ENCODE results near the gene MKRN1.
"Not testable (repeated sequence)": the region's sequence is repeated elsewhere in the genome, so short reads cannot be mapped to it uniquely, and the experiment has no call there.

Gene MKRN1

DNA sequence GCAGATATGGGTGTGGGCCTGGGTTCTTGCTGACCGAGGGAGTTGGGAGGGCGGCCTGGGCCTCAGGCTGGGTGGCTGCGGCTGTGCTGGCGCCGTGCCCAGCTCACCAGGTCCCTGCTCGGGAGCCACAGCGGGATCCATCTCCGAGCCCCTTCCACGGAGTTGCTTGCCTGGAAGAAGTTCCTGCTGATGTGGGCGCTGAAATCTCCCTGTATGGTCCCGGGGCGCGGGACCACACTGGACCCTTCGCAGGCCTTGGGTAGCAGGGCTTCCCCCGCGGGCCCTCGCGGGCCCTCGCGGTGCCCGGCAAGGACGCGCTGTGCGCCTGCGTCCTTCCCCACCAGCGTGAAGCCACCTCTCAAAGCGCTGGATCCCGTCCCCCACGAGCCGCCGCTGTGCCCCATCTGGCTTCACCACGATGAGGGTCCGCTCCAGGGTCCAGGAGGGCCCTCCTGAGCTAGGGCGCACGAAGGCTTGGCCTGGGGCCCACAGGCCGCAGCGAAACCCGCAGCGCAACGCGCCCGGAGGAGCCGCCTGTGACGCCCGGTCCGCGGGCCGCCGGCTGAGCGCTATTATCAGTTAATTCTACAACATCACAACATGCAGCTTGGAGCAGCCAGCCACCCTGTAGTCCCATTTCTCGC lies 43.9 kb downstream of the MKRN1 start:
- ATAC-seq (no peak), DNase-seq (no peak)

DNA sequence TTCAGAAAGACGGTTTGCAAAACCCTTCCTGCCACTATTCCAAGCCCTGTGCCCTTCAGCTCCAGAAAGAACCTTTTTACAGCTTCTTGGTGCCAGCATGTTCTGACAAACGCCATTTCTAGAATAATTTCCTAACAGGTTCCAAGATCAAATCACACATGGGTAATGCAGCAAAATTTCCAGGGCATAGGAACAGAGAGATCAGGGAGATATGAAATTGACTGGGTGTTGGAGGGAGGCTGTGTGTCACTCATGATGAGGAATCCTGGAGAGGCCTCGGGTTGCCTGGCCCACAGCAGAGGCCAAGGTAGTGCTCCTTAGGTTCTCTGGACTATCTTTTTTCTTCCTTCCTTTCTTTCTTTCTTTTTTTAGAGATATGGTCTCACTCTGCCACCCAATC lies 45.9 kb downstream of the MKRN1 start:
- ATAC-seq (no peak), DNase-seq (no peak)

DNA sequence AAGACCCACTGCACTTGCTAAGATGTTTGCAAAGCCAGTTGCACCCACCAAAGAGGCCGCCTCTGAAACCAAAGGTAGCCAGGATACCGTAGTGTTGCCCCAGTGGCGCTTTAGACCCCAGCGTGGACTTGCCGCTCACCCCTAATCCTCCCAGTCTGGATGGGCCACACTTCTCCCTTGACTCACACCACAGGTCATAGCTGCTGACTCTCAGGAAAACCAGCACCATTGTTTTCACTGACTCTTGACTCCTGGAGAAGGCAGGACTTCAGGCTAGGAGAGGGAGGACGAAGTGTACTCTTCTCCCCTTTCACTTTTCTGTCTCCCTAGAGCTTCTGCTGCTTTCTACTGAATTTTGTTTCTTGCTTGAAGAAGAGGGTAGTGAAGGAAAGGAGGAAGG lies 53.2 kb downstream of the MKRN1 start:
- ATAC-seq (no peak), DNase-seq (no peak)

DNA sequence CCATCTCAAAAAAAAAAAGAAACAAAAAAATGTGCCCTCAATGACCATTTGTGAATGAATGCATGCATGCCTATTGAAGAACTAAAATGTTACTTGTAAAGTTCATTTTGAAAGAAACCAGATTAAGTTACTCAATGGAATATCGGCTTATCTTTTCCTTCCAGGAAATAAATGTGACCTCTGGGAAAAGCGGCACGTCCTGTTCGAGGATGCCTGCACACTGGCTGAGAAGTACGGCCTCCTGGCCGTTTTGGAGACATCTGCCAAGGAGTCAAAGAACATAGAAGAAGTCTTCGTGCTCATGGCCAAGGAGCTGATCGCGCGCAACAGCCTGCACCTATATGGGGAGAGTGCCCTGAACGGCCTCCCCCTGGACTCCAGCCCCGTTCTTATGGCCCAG lies 53.6 kb downstream of the MKRN1 start:
- DNase-seq (no peak), ATAC-seq (no peak)

DNA sequence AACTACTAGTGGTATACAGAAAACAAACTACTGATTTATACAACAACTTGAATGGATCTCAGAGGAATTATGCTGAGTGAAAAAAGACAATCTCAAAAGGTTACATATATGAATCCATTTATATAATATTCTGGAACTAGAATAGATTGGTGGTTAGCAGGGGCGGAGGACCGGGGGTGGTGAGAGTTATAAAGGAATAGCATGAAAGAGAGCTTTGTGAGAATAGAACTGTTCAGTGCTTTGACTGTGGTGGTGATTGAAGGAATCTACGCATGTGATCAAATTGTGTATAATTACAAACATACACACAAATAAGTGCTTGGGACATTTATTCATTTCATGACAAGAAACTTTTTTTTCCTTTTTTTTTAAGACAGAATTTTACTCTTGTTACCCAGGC lies 55.8 kb downstream of the MKRN1 start:
- no peak for DNase-seq
- no peak for ATAC-seq

DNA sequence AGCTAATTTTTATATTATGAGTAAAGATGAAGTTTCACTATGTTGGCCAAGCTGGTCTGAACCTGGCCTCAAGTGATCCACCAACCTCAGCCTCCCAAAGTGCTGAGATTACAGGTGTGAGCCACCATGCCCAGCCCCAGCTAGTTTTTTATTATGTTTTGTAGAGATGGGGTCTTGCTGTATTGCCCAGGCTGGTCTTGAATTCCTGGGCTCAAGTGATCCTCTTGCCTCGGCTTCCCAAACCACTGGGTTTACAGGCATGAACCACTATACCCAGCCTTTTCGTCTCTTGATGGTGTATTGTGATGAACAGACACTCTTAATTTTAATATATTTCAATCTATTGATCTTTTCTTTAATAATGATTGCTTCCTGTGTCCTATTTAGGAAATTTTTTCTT lies 57.8 kb downstream of the MKRN1 start:
- ATAC-seq (no peak), DNase-seq (no peak)

DNA sequence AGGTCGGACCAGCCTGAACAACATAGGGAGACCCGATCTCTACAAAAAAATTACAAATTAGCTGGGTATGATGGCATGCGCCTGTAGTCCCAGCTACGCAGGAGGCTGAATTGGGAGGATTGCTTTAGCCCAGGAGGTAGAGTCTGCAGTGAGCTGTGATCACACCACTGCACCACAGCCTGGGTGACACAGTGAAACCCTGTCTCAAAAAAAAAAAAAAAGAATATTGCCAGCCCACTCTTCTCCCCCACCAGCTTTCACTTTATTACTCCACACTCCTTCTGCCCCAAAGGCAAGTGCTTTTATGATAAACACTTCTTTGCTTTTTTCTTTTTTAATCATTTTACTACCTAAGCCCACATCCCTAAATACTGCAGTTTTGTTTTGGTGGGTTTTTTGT lies 60.7 kb downstream of the MKRN1 start:
- DNase-seq (no peak), ATAC-seq (no peak)

DNA sequence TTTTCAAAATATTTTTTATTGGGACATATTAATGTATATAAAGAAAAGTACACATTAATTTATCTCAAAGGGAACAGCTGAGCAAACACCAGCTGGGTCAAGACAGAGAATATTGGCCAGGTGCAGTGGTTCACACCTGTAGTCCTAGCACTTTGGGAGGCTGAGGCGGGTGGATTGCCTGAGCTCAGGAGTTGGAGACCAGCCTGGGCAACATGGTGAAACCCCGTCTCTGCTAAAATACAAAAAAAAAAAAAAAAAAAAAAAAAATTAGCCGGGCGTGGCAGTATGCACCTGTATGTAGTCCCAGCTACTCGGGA lies 61.2 kb downstream of the MKRN1 start:
- ATAC-seq, DNase-seq: not testable (repeated sequence)

DNA sequence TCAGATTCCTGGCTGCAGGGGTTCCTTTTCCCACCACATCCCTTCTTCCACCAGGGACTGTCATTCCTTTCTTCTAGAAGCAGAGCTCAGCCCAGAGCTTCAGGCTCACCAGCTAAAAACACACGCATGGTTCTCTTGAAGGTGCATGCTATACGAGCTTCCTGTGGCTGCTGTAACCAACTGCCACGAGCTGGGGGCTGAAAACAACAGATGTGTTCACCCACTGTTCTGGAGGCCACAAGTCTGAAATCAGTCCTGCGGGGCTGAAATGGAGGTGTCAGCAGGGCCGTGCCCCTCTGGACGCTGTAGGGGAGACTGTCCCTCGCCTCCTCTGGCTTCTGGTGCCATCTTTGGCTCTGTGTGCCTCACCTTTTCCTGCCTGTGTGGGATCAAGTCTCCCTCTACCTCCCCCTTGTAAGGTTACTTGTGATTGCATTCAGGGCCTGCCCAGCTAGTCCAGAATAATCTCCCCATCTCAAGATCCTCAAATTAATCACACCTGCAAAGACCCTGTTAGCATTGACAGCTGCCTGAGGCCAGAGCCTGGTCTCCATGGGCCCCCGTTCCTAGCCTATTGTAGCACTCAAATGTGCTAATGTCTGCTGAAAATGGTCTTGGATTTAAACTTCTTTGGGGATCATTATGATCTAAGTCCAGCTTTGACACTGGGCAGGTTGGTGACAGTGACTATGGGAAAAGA lies 61.7 kb downstream of the MKRN1 start:
- DNase-seq (no peak), ATAC-seq (no peak)

DNA sequence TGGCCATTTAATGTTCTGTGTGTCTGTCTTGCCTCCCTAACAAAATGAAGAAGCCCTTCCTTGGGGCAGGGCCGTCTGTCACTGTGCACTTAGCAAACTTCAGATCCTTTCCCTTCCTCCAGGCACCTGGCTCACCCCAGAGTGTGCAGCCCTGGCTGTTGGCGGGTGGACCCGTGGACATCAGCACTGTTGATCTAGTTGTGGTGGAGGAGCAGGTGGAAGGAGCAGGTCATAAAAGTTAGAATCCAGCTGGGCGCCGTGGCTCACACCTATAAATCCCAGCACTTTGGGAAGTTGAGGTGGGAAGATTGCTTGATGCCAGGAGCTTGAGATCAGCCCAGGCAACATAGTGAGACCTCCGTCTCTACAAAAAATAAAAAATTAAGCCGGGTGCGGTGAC lies 62.7 kb downstream of the MKRN1 start:
- ATAC-seq (no peak), DNase-seq (no peak)

DNA sequence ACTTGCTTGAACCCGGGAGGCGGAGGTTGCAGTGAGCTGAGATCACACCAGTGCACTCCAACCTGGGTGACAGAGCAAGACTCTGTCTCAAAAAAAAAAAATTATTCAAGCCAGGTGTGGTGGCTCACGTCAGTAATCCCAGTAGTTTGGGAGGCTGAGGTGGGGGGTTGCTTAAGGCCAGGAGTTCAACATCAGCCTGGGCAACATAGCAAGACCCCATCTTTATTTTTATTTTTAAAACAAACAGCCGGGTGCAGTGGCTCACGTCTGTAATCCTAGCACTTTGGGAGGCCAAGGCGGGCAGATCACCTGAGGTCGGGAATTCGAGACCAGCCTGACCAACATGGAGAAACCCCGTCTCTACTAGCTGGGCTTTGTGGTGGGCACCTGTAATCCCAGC lies 63.5 kb downstream of the MKRN1 start:
- not testable (repeated sequence) for DNase-seq

DNA sequence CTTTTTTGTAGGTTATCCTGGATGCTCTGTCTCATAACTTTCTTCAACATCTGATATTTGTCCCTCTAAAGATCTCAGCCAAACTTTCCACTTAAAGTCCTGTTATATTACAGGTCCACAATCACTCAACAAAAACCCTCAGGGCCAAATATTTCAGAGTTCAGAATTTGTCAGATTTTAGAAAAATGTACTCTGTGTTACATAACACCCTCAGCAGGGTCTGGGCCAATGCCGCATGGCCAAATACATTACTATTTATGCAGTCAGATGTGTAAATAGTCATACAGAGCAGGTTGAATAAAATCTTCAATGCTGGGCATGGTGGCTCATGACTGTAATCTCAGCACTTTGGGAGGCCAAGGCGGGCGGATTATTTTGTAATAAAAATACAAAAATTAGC lies 63.9 kb downstream of the MKRN1 start:
- ATAC-seq: no peak

More for the DNA sequence above, 63.5 kb downstream of the MKRN1 start:
- ATAC-seq: not testable (repeated sequence)

DNA sequence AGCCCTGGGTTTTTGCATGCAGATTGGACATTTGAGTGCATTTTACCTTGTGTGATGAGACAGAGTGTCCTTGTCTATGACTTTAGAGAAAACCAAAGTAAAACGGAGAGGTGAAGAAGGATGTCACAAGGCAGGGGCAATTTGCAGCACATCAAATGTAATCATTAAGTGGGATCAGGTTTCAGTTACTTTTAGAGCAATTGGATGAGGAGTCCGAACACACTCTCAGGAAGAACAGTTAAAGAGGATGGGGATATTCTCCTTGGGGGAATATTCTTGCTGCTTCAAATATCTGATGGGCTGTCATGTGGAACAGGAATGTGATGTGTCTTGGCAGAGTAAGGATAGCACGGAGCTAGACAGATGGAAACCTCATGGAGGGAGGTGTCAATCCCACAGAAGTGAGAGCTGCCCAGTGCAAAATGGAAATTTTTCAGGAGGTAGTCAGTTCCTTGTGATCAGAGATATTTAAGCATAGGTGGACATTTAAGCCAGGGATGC lies 74.7 kb downstream of the MKRN1 start:
- ATAC-seq: no peak
- DNase-seq: no peak

More for the DNA sequence above, 63.9 kb downstream of the MKRN1 start:
- no peak for DNase-seq

DNA sequence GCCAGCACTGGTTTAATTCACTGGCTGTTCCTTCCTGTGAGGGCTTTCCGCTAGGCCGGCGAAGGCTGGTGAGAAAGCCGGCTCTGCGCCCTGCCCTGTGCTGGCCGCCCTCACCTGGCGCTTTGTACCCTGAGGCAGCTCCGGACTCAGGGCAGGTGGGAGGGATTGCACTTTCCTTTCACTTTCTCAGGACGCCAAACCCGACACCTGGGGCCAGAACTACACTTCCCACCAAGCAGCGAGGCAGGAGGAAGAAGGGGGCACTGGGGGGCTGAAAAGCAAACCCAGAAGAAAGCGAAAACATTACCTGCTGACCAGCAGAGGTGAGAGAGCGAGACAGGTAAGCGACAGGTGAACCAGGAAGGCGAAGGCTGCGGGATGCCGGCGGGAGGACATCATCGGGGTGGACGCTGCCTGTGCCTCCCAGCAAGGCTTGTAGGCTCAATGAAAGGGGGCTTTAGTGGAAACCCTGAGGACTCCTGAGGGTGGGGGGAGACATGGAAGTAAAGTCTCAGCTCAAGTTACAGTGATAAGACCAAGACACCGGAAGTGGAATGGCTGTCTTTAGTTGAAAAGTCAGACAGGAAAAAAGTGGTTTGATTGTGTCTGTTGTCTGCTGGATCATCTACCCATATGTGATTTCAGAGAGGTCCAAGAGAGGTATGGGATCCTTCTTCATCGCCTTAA lies 75.3 kb downstream of the MKRN1 start, which contains the start of gene RAB19:
Gene RAB19, plus strand, starts transcription at position 181 of the 687 bp plus-strand sequence. CDS start 3,589 bp downstream, outside the sequence.
- DNase-seq (peak; percentile 37), ATAC-seq (peak; percentile 65)

Measured in stimulated activated naive CD8-positive, alpha-beta T cell treated with anti-CD3 and anti-CD28 coated beads, Interleukin-15, Interleukin-2, amounts not matched to agents 100 U/mL and 50 U/mL, for 24 hours (primary cell).